HEK293T (cell line): ENCODE measurements around the gene PEAK1.

Experiments
- ARNT ChIP-seq: fragments of 450-650 bp; IDR thresholded peaks from 2 replicates; pipeline ENCODE4 v1.6.1; 2017; ENCODE audit warnings: mild to moderate bottlenecking
- BHLHE40 ChIP-seq: fragments of 450-650 bp; IDR thresholded peaks from 2 replicates; pipeline ENCODE4 v1.6.1; 2016; ENCODE audit warnings: mild to moderate bottlenecking, moderate library complexity, borderline replicate concordance
- ELF4 ChIP-seq: fragments of 450-650 bp; IDR thresholded peaks from 2 replicates; pipeline ENCODE4 v1.6.1; 2017; ENCODE audit warnings: antibody characterized with exemption
- FOXA1 ChIP-seq: fragments of 450-650 bp; IDR thresholded peaks from 2 replicates; pipeline ENCODE4 v1.6.1; 2016; ENCODE audit warnings: mild to moderate bottlenecking
- FOXM1 ChIP-seq: fragments of 450-650 bp; IDR thresholded peaks from 2 replicates; pipeline ENCODE4 v1.6.1; 2017; ENCODE audit warnings: mild to moderate bottlenecking, borderline replicate concordance
- HDGF ChIP-seq: fragments of 450-650 bp; IDR thresholded peaks from 2 replicates; pipeline ENCODE4 v1.6.1; 2017; ENCODE audit warnings: antibody characterized with exemption, borderline replicate concordance
- NFRKB ChIP-seq: fragments of 450-650 bp; IDR thresholded peaks from 2 replicates; pipeline ENCODE4 v1.6.1; 2016; ENCODE audit warnings: mild to moderate bottlenecking, moderate library complexity
- SP1 ChIP-seq: fragments of 450-650 bp; IDR thresholded peaks from 2 replicates; pipeline ENCODE4 v1.6.1; 2017
- SUZ12 ChIP-seq: fragments of 450-650 bp; IDR thresholded peaks from 2 replicates; pipeline ENCODE4 v1.6.1; 2016; ENCODE audit warnings: mild to moderate bottlenecking
- TARDBP ChIP-seq: fragments of 450-650 bp; IDR thresholded peaks from 2 replicates; pipeline ENCODE4 v1.6.1; 2016
- ZNF384 ChIP-seq: fragments of 450-650 bp; IDR thresholded peaks from 2 replicates; pipeline ENCODE4 v1.6.1; 2016
- TF ChIP-seq, protein P1 (sequence below): fragments of 450-650 bp; IDR thresholded peaks from 2 replicates; pipeline ENCODE4 v1.6.1; 2016

GRCh38 chr15:77208241-77208640 is 211.7 kb downstream of the PEAK1 start:
- no peak for TF ChIP-seq BHLHE40
- TF ChIP-seq HDGF: no peak
- TF ChIP-seq FOXA1: no peak
- no peak for TF ChIP-seq SUZ12
- no peak for TF ChIP-seq SP1
- TF ChIP-seq, protein P1, sequence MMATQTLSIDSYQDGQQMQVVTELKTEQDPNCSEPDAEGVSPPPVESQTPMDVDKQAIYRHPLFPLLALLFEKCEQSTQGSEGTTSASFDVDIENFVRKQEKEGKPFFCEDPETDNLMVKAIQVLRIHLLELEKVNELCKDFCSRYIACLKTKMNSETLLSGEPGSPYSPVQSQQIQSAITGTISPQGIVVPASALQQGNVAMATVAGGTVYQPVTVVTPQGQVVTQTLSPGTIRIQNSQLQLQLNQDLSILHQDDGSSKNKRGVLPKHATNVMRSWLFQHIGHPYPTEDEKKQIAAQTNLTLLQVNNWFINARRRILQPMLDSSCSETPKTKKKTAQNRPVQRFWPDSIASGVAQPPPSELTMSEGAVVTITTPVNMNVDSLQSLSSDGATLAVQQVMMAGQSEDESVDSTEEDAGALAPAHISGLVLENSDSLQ: no peak
- no peak for TF ChIP-seq FOXM1
- TF ChIP-seq NFRKB: no peak
- TF ChIP-seq TARDBP: no peak
- TF ChIP-seq ARNT: no peak
- no peak for TF ChIP-seq ELF4
- TF ChIP-seq ZNF384: no peak
